Erythroblast (primary cell): Measurements from ENCODE around the gene UBE2G1.

ENCODE experiments used
- DNase-seq, 2 experiments: peaks; one replicate each; lab custom pipeline; 2025; lab: John Stamatoyannopoulos, UW
- GATA1 ChIP-seq: IDR thresholded peaks from 2 replicates; pipeline ENCODE4 v1.6.1; 2011; ENCODE audit warnings: low read depth, mild to moderate bottlenecking, control low read depth, low read length, moderate library complexity
- POLR2A ChIP-seq: IDR thresholded peaks from 2 replicates; pipeline ENCODE4 v1.6.1; 2011; ENCODE audit warnings: mild to moderate bottlenecking, low read length

UBE2G1 gene

DNA sequence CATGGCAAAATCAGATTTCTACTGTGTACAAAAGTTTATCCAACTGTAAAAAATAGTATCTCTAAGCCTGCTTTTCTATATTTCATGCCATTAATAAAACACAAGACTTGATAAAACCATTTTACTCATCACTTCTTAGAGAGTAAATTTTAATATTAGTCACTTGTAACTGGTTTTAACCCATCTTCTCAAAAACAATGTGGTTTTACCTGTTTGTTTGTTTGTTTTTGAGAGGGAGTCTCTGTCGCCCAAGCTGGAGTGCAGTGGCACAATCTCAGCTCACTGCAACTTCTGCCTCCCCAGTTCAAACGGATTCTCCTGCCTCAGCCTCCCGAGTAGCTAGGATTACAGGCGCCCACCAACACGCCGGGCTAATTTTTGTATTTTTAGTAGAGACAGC, 32.1 kb downstream of the UBE2G1 start:
- no peak for DNase-seq
- no peak for TF ChIP-seq GATA1
- TF ChIP-seq POLR2A: no peak

GRCh38 chr17:4333041-4333440, 33.4 kb downstream of the UBE2G1 start:
- DNase-seq: no peak
- TF ChIP-seq GATA1 (no peak), POLR2A (no peak)

DNA sequence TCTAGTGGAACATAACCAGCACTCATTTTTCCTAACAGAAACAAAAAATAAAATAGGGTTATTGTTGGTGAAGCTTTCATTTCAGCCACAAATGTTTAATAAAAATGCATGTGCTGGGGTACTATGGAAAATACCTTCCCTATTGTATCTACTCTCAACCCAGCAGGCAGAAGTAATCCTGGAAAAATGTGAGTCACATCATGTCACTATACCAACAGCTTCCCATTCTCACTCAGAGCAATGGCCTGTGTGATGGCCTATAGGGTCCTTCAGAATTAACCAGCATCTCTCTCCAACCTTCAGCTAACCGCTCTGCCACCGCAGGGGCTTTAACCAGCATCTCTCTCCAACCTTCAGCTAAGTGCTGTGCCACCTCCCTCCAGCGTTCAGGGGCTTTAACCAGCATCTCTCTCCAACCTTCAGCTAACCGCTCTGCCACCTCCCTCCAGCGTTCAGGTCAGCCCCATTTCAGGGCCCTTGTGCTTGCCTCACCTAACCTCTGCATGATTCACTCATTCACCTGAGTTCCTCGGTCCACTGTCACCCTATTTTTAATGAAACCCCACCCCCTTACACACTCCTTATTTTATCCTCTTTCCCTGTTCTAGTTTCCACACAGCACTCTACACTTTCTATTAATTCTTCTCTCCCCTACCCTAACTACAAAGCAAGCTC, 34.0 kb downstream of the UBE2G1 start:
- TF ChIP-seq POLR2A: no peak
- TF ChIP-seq GATA1: no peak
- DNase-seq: no peak

DNA sequence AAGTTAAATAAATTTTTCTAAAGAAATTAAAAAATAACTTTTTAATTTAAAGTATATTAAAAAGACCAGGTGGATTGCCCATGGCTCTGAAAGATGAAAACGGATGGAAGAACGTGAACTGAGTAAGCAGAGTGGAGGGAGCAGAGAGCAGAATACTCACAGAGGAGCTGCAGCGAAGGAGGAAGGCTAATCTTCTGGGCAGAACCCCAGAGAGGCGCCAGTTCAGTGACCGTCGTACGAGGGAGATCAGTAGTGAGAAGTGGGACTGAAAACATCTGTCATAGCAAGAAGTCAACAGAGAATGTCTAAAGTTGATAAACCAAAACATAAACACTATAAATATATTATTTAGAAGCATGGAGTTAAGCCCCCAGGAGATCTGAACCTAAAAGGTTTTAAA, 34.9 kb downstream of the UBE2G1 start:
- peak; percentile 33 to 52 for DNase-seq
- TF ChIP-seq GATA1 (no peak), POLR2A (no peak)

DNA sequence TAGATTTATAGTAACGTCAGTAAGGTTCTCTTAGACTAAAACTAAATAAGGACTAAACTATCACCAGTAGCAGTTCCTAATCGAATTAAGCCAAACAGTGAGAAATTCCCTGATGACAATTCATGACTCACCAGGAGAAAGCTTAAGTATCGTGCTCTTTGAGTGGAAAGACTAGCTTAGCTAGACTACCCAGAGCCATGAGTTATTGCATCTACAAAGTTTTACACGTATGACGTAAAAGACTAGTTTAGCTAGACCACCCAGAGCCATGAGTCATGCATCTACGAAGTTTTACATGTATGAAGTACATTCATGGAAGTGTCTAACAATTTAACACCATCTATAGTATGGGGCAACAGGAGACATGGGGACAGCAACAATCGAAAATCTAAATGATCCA, 36.6 kb downstream of the UBE2G1 start:
- DNase-seq: no peak
- TF ChIP-seq GATA1 (no peak), POLR2A (no peak)

GRCh38 chr17:4327606-4328005, 38.9 kb downstream of the UBE2G1 start:
- no peak for DNase-seq
- TF ChIP-seq GATA1 (no peak), POLR2A (no peak)

- no peak for TF ChIP-seq GATA1
- TF ChIP-seq POLR2A: no peak
- no peak for DNase-seq
These were observed 39.9 kb downstream of the UBE2G1 start for GRCh38 chr17:4326608-4327007.

DNA sequence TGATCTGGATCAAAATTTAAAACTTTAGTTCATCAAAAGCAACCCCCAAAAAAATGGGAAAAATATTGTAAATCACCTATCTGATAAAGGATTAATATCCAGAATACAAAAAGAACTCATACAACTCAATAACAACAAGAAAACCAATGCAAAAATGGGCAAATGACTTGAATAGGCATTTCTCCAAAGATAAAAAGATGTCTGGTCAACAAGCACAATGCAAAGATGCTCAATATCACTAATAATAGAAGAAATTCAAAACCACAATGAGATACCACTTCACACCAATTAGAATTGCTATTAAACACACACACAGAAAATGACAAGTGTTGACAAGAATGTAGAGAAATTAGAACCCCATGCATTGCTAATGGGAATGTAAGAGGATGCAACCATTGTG, 40.4 kb downstream of the UBE2G1 start:
- TF ChIP-seq GATA1: no peak
- no peak for DNase-seq

GRCh38 chr17:4324463-4324862, 42.0 kb downstream of the UBE2G1 start:
- TF ChIP-seq GATA1 (no peak), POLR2A (no peak)
- no peak for DNase-seq

- no peak for TF ChIP-seq POLR2A
- TF ChIP-seq GATA1: no peak
- DNase-seq: no peak
These were observed 47.3 kb downstream of the UBE2G1 start for GRCh38 chr17:4319221-4319620.

DNA sequence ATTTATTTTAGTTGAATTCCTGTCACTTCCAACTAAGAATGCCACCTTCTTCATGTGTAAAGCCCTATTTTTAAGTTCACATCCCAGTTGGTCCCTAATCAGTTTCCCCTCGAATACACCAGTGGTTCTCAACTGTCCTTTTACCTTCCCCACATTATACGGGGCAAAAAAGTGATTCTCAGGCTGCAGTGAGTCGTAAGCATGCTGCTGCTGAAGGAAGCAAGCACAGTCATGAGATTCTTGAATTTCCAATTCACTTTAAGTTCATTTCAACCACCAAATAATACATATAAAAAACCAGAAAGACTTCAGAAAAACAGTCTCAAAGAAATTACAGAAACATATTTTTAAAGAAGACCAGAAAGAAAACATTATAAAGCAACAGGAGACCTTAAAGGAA, 47.9 kb downstream of the UBE2G1 start:
- no peak for DNase-seq
- TF ChIP-seq GATA1 (no peak), POLR2A (no peak)

DNA sequence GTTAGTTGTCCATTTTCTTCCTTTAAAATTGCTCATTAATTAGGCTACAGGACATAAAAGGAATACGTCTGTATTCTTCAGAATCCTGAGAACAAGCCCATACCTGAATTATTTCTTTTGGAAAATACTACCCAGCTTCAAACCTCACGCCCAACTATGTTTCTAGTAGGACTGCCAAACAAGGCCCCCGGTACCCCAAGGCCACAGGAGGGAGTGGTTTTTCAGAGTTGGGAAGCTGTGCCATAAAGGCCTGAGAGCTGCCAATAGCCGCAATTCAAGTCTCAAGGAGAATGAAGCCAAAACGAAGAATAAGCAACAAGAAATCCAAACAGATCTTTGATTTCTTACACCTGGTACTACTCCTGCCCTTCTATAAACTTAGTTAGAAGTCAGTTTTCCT, 48.3 kb downstream of the UBE2G1 start:
- TF ChIP-seq POLR2A (no peak), GATA1 (no peak)
- DNase-seq: no peak

GRCh38 chr17:4317610-4318009, 48.9 kb downstream of the UBE2G1 start:
- no peak for TF ChIP-seq POLR2A
- DNase-seq: no peak

DNA sequence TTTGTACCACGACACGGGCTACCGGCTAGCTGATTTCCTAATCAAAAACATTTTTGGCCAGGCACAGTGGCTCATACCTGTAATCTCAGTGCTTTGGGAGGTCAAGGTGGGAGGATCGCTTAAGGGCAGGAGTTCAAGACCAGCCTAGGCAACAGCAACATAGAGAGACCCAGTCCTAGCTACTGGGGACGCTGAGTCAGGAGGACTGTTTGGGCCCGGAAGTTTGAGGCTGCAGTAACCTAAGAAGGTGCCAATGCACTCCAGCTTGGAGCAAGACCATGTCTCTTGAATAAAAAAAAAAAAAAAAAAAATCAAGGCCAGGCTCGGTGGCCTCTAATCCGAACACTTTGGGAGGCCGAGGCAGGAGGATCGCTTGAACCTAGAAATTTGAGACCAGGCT, 49.8 kb downstream of the UBE2G1 start:
- DNase-seq: no peak
- no peak for TF ChIP-seq POLR2A
- no peak for TF ChIP-seq GATA1

- TF ChIP-seq GATA1 (no peak), POLR2A (no peak)
- DNase-seq: no peak
These were observed 51.9 kb downstream of the UBE2G1 start for GRCh38 chr17:4314618-4315017.

GRCh38 chr17:4314179-4314578, 52.3 kb downstream of the UBE2G1 start:
- DNase-seq: no peak
- TF ChIP-seq GATA1 (no peak), POLR2A (no peak)
